Measurements from ENCODE around the gene MARCO. TPM values are rescaled to one million over a fixed set of nuclear protein-coding genes. Genes with fewer than 3 reads are reported as not detected.

Gene MARCO
- polyA plus RNA-seq, 3 donors = 12.7 to 43.7 (median 37.7) TPM

DNA sequence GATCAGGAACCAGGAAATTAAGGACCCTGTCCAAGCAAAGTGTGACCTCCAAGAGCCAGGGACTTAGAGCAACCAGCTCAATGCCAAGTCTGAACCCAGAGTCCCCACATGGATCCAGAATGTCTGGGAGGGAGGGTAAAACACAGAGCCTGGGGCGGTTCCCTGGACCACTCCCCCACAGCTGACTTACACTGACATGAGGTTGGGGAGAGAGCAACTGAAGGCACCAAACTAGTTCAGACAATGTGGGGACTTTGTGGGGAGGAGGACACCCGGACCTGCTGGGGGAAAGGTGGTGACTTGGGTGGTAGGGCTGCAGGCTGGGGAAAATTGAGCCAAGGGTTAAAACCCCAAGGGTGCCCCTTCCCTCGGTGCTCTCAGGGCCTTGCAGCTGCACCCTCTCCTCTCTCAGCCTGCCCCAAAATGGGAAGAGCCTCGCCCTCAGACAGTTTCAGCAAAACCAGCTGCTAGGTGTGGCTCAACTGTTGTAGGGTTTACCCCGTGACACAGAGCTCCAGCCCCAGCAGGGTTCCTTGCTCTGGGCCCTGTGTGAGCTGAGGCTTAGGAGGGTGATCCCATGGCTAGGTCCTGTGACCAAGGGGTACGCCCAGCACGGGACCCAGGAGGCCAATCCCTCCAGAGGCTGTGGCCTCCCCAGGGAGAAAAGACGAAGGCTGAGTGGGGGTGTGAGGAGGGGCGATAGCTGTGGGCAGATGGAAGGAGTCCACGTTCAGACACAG is 28.6 kb downstream of the MARCO start:
- Mint-ChIP-seq H3K27ac (peak overlapping the region; percentile 97 to 100 (median 98)), H3K4me3 (peak overlapping the region; percentile 58 to 82), H3K9me3 (peaks cover 0 to 2% (median 0%) of the 10 kb centered on the region in 7 donors), H3K36me3 (peaks cover 13 to 20% of the 10 kb centered on the region in 2 donors), H3K27me3 (ENCODE audit: low read depth in 3 of 3) (peaks cover 0 to 2% (median 0%) of the 10 kb centered on the region in 3 donors), H3K4me1 (peaks cover 91% of the 10 kb centered on the region)
- H4K20me1 ChIP-seq (ENCODE audit: insufficient read depth, low read length) = no peaks in the 10 kb centered on the region
- H3K79me2 ChIP-seq (ENCODE audit: insufficient read depth, low read length) = no peaks in the 10 kb centered on the region
- intact Hi-C loops (cut with micrococcal nuclease) = loop anchor here (5.0 to 10.0 kb wide), 3 partner anchors 33 to 394 kb away; partner anchors contain the start of genes C2orf76 (in 1 of the 2) and DBI (in 1 of the 2)
- H3K4me1 ChIP-seq (ENCODE audit: control insufficient read depth in 1 of 2, insufficient read depth in 2 of 2, low read length in 2 of 2) = peaks cover 83 to 89% of the 10 kb centered on the region in 2 donors
- H3K9me3 ChIP-seq (replicated peaks in 1 of 2; ENCODE audit: control insufficient read depth in 1 of 2, insufficient read depth in 1 of 2, low read length in 2 of 2) = no peaks in the 10 kb centered on the region
- no peaks in the 10 kb centered on the region for H3K36me3 ChIP-seq (replicated peaks in 1 of 2; ENCODE audit: control insufficient read depth in 1 of 2, insufficient read depth in 2 of 2, low read length in 2 of 2)
- H3K27ac ChIP-seq (ENCODE audit: low read depth in 1 of 2, low read length in 2 of 2) = peak overlapping the region; percentile 90 to 97
- no peaks in the 10 kb centered on the region for H3K27me3 ChIP-seq (ENCODE audit: control insufficient read depth in 2 of 2, insufficient read depth in 2 of 2, low read length in 2 of 2)
- peak overlapping the region; percentile 57 for H3K9ac ChIP-seq (ENCODE audit: insufficient read depth, low read length, poor library complexity, severe bottlenecking)
- peak; percentile 86 to 90 (median 88) for DNase-seq
- 9% methylated on average over 5 of the region's 10 CpGs for WGBS (ENCODE audit: insufficient coverage)
- peak overlapping the region; percentile 21 for H3K4me2 ChIP-seq (replicated peaks; ENCODE audit: extremely low read depth, low read length, poor library complexity, severe bottlenecking)
- H2AFZ ChIP-seq (ENCODE audit: insufficient read depth, low read depth, low read length, poor library complexity, severe bottlenecking) = peak overlapping the region; percentile 29
- H3K4me3 ChIP-seq (replicated peaks in 1 of 3; ENCODE audit: low read depth in 2 of 3, low read length in 3 of 3) = peak overlapping the region in 1 of 3 experiments; percentile 42
- TF ChIP-seq, protein P1, sequence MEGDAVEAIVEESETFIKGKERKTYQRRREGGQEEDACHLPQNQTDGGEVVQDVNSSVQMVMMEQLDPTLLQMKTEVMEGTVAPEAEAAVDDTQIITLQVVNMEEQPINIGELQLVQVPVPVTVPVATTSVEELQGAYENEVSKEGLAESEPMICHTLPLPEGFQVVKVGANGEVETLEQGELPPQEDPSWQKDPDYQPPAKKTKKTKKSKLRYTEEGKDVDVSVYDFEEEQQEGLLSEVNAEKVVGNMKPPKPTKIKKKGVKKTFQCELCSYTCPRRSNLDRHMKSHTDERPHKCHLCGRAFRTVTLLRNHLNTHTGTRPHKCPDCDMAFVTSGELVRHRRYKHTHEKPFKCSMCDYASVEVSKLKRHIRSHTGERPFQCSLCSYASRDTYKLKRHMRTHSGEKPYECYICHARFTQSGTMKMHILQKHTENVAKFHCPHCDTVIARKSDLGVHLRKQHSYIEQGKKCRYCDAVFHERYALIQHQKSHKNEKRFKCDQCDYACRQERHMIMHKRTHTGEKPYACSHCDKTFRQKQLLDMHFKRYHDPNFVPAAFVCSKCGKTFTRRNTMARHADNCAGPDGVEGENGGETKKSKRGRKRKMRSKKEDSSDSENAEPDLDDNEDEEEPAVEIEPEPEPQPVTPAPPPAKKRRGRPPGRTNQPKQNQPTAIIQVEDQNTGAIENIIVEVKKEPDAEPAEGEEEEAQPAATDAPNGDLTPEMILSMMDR (IDR thresholded peaks at IDR 0.05) = no peak

DNA sequence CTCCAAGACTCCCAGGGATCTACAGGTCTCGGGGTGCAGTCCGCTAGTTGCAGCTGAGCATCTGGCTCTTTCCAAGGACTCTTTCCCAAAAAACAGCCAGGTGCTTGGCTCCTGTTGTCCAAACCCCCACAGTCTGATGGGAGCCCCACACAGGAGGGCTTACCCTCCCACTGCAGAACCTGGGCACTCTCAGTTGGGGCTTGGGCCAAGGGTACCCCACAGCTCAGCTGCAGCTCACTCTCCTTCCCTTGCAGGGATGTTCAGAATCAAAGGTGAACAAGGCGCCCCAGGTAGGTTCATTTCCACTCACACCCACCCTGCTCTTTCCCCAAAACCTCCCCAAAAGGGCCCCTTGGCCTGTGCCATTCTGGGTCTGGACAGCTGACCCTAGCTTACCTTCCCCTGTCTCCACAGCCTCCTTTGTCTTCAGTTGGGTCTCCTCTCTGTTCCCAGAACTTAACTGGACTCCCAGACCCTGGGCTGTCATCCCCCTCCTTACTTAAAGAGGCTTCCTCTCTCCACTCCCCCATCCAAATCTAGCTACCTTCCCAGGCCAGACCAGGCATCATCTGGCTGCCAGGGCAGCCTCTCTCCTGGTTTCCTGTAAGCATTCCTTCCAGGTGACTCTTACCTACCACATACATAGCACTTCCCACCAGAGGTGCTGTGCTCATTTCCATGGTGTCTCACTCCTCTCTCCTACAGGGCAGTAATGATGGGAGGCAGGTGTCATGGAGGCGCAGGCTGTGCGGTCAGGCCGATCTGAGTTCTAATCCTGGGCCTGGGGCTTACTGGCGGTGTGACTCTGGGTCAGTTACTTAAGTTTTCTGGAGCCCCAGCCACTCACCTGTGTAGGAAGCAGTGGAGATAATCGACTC is 29.5 kb downstream of the MARCO start:
- Mint-ChIP-seq H3K9me3 (peaks cover 4 to 7% (median 6%) of the 10 kb centered on the region in 7 donors), H3K36me3 (peaks cover 21 to 26% of the 10 kb centered on the region in 2 donors), H3K4me3 (peak overlapping the region; percentile 63 to 82), H3K27ac (peak overlapping the region; percentile 97 to 100 (median 98)), H3K27me3 (ENCODE audit: low read depth in 3 of 3) (peaks cover 0 to 2% (median 0%) of the 10 kb centered on the region in 3 donors), H3K4me1 (peaks cover 100% of the 10 kb centered on the region)
- H3K27me3 ChIP-seq (ENCODE audit: control insufficient read depth in 2 of 2, insufficient read depth in 2 of 2, low read length in 2 of 2) = no peaks in the 10 kb centered on the region
- DNase-seq = no peak
- H4K20me1 ChIP-seq (ENCODE audit: insufficient read depth, low read length) = no peaks in the 10 kb centered on the region
- peak overlapping the region; percentile 90 to 97 for H3K27ac ChIP-seq (ENCODE audit: low read depth in 1 of 2, low read length in 2 of 2)
- peak overlapping the region; percentile 21 for H3K4me2 ChIP-seq (replicated peaks; ENCODE audit: extremely low read depth, low read length, poor library complexity, severe bottlenecking)
- peak overlapping the region in 1 of 3 experiments; percentile 14 for H3K4me3 ChIP-seq (replicated peaks in 1 of 3; ENCODE audit: low read depth in 2 of 3, low read length in 3 of 3)
- TF ChIP-seq, protein P1 (IDR thresholded peaks at IDR 0.05) = no peak
- 81% methylated on average over 8 of the region's 8 CpGs for WGBS (ENCODE audit: insufficient coverage)
- H3K79me2 ChIP-seq (ENCODE audit: insufficient read depth, low read length) = no peaks in the 10 kb centered on the region
- peak overlapping the region; percentile 29 for H2AFZ ChIP-seq (ENCODE audit: insufficient read depth, low read depth, low read length, poor library complexity, severe bottlenecking)
- peaks cover 2 to 7% of the 10 kb centered on the region in 2 donors for H3K9me3 ChIP-seq (replicated peaks in 1 of 2; ENCODE audit: control insufficient read depth in 1 of 2, insufficient read depth in 1 of 2, low read length in 2 of 2)
- intact Hi-C loops (cut with micrococcal nuclease) = loop anchor here (5.0 to 10.0 kb wide), 3 partner anchors 34 to 393 kb away; partner anchors contain the start of genes C2orf76 (in 1 of the 2) and DBI (in 1 of the 2)
- peak overlapping the region; percentile 57 for H3K9ac ChIP-seq (ENCODE audit: insufficient read depth, low read length, poor library complexity, severe bottlenecking)
- peaks cover 0 to under 1% of the 10 kb centered on the region in 2 donors for H3K36me3 ChIP-seq (replicated peaks in 1 of 2; ENCODE audit: control insufficient read depth in 1 of 2, insufficient read depth in 2 of 2, low read length in 2 of 2)
- peaks cover 83 to 98% of the 10 kb centered on the region in 2 donors for H3K4me1 ChIP-seq (ENCODE audit: control insufficient read depth in 1 of 2, insufficient read depth in 2 of 2, low read length in 2 of 2)

Data from CD14-positive monocyte (primary cell).